HG03469 (cell line): ENCODE results near the gene OR6Q1.

Experiments used
- ATAC-seq: cut with Tn5 transposase; IDR thresholded peaks from one replicate; pipeline ENCODE4 v1.9.1; 2021; ENCODE audit warnings: mild to moderate bottlenecking, moderate library complexity, moderate number of reproducible peaks; ENCODE audit not compliant: unreplicated experiment

OR6Q1 gene

DNA sequence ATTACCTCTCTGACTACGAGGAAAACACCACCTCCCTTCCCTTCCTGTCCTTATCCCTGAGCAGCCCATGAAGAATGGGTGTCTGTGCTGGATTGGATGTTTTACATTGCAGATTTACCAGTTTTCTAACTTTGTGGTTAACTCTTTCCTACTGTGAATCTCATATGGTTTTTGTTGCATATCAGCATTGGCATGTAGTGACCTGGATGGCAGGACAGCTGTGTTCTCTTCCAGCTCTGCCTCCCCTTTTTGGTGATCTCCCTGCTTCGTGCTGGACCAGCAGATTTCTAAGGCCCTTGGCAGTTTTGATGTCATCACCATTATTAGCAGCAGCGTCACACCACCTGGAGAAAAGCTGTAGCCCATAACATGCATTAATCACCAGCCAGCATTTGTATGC is 26.7 kb downstream of the OR6Q1 start:
- no peak for ATAC-seq

DNA sequence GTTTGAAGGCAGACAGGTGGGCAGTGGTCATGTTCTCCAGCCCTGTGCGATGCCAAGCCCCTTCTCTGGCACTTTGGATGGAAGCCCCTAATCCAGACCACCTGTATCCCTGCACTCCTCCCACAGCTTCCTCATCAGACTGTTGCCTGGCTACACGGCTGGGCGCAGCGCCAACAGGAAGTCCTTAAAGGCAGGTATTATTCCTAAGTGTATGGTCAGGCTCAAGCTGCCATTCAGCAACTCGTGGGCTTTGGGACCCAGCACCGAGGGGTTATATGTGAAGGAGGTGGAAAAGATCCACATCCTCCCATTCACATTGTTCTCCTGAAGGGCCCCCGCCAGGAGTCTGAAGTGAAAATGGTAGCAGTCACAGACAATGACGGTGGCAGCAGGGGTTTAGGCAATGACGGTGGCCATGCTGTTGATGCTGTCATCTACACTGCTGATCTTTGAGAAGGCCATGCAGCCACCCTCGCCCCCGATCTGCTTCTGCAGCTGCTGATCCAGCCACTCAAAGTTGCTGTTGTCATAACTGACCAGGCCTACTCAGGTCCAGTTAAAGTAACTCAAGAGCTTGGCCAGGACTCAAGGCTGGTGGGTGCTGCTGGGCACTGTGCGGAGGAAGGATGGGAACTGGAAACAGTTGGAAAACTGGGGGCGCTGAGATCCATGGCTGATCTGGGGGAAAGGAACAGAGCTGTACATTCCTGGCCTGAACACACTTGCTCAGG is 27.7 kb downstream of the OR6Q1 start:
- no peak for ATAC-seq

DNA sequence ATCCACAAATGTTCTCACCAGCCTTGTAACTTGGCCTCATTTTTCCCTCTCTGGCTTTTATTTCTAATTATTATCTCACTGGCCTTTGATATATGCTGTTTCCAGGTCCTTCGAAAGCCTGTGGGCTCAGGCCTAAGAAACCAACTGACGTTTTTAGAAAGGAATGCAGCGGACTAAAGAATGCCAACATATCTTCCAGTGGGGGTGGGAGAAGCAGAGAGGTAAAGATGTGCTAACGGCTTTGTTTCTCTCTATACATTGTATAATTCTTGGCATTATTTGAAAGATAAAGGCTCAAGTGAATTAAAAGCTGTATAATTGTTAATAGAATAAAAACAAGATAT is 28.2 kb downstream of the OR6Q1 start:
- no peak for ATAC-seq

DNA sequence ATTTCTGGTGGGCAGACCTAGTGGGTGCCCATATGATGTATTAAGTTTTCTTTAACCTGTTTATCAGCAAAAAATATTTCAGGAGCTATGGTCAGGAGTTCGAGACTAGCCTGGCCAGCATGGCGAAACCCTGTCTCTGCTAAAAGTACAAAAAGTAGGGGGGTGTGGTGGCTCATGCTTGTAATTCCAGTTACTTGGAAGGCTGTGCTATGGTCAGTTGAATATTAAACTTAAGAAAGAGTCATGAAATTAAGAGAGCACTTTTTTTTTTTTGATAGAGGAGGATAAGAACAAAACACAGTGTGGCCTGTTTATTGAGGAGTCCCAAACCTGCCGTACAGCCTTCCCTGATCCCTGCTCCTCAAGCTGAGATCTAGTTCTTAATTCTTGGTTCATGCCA is 29.8 kb downstream of the OR6Q1 start:
- ATAC-seq: no peak

DNA sequence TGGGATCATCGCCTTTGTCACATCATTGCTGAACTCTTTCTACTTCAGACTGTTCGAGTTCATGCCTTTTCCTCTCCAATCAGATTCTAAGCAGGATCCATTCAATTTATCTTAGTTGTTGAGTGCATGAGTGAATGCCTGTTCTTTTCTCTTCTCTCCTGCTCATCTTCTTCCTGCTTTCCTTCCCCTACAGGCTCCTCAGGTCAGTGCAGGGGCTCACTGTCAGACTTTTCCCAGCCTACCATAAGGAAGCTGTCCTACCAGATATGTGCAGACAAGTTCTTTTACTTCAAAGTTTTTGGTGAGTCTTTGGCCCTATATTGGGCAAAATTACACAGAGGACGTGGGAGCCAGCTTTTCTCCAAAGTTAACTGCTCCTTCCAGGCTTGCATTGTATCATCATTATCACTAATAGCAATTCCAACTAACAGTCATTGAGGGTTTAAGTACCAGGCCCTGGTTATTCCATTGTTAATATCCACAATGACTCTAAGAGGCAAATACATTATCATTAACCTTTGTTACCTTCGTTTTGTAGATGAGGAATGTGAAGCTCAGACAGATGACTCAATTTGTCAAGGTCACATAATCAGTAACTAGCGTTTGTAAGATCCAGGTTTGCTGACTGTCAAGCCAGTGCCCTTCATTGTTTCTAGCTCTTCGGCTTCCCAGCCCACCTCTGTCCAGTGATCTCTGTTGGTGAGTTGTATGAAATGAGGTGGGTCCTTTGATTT is 30.4 kb downstream of the OR6Q1 start:
- no peak for ATAC-seq

DNA sequence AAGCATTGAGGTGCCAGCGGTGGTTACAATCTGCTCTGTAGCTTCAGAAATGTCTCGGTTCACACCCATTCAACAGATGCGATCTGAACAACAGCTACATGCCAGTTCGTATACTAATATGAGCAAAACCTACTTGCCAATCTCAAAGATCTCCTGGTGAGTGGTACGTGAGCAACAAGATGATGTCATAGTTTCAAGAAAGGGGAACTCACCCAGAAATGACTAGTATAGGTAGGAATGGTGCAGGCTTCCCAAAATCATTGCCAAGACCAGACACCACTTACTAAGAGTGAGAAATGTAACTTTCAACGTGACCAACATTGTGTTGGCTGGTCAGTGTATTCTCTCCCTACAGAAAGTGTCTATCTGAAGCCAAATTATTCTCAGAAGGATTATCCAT is 31.1 kb downstream of the OR6Q1 start:
- ATAC-seq: no peak

DNA sequence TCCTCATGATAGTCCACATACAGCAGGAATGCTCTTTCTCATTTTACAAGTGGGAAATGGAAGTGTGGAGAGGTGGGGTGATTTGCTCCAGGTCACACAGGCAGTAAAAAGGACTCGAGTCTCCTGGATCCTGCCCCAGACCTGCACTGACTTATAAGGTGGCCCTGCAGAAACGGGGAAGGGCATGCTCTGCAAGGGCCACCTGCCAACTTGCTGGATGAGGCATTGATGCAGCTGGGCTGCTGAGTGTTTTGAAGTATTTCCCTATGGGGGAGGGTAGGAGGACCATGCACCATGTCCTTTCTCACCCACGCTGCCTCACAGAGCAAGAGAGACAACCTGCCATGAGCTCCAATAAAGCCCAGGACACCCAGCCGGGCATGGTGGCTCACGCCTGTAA is 36.9 kb downstream of the OR6Q1 start:
- no peak for ATAC-seq

DNA sequence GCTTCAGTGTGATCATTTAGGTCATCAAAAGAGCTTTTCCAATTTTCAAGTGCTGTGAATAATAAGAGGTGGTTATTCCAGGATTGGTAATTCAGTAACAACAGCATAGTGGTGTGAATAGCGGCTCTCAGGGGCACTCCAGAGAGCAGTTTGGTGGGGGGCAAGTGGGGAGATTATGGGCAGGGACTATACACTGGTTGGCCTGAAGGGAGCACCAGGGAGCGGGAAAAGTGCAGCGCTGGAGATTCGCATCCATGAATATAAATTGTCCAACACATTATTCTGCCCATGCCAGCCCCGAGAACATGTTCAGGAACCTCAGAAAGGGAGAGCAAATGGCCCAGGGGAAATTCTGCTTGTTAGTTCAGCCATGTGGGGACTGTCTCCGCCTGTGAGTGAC is 37.9 kb downstream of the OR6Q1 start:
- no peak for ATAC-seq

DNA sequence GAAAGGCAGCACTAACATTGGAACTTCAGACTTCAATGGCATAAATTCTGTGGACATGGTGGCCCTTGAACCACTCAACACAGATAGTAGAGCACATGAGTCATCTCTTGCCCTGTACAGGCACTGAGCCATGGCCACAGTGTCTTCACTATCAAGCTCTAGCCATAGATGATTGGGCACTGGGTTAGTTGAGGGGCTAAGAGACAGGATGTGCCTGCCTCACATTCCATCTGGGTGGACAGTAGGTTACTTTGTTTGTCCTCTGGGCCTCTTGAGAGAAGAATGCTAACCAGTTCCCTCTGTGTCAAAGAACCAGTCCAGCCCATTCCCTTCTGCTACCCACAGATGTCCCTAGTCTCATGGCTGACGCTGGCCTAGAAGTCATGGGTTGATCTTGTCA is 39.8 kb downstream of the OR6Q1 start:
- no peak for ATAC-seq

DNA sequence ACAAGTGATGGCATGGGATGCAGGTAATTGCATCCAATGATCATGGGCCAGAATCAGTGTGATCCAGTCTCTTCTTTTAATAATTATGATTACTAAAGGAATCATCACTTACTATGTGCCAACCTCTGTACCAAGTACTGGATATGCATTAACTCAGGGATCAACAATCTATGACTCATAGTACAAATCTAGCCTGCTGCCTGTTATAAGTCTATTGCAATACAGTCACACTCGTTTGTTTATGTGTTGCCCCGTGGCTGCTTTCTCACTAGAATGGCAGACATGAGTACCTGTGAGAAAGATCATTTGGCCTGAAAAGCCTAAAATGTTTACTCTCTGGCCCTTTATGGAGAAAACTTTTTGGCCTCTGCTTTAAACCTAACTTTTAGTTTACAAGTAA is 45.0 kb downstream of the OR6Q1 start:
- no peak for ATAC-seq
